Fibroblast of skin of abdomen (primary cell): ENCODE measurements around the gene OR5AU1.
A peak's percentile ranks its signal among the peaks of the same experiment; 100 is the strongest.

Experiments used
- DNase-seq: peaks from one replicate; pipeline ENCODE4 v3.0.0-alpha.2; 2013

The OR5AU1 gene

GRCh38 chr14:21106498-21107282 is 49.2 kb downstream of the OR5AU1 start:
- peak; percentile 69 for DNase-seq

GRCh38 chr14:21106176-21106497 is 49.7 kb downstream of the OR5AU1 start:
- no peak for DNase-seq

- no peak for DNase-seq
These were observed 50.8 kb downstream of the OR5AU1 start for GRCh38 chr14:21105095-21105494.
